GM12874 (cell line): ENCODE data around the gene PANK2.

Source experiments
- CTCF ChIP-seq: IDR thresholded peaks from 2 replicates; pipeline ENCODE4 v1.5.1; 2011; ENCODE audit warnings: low read depth, mild to moderate bottlenecking, control low read depth, low read length, moderate library complexity; ENCODE audit not compliant: insufficient read depth

The PANK2 gene

DNA sequence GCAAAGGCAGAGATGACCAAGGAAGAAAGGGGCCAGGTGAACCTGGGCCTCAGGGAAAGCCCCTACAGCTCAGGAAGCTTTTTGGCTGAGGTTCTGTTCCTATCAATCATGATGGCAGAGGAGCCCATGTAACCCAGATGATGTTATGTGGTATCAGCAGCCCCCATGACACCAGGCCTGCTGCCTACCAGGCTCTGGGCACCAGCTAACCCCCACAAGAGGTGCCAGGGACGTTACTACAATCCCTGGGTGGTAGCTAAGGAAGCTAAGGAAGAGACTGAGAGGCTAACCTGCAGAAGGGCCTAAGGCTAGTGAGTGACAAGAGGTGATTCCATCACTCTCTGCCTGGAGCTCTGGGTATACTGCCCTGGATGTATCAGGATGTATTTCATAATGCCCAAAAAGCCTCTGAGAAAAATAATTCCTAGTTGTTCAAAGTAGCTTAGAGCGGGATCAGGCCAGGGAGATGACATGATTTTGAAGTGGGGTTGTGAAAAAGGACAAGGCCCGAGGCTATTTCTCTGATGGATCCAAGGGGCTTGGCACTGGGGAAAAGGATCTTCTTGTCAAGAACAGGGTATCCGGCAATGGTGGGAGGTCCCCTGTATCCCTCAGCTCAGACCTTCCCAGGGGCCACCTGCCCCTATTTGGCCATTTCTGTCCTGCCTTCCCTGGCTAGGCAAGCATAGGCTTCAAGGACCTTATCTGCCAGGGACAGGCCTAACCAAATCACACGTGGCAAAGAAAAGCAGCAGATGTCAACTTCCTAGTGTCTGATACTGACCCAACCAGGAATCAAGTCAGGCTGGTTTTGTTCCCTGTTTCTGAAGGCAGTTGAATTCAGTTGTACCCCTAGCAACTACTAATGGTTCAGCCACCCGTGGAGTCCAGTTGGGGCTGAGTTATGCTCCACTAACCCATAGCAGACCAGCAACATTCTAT, 41.3 kb downstream of the PANK2 start:
- TF ChIP-seq CTCF: no peak

DNA sequence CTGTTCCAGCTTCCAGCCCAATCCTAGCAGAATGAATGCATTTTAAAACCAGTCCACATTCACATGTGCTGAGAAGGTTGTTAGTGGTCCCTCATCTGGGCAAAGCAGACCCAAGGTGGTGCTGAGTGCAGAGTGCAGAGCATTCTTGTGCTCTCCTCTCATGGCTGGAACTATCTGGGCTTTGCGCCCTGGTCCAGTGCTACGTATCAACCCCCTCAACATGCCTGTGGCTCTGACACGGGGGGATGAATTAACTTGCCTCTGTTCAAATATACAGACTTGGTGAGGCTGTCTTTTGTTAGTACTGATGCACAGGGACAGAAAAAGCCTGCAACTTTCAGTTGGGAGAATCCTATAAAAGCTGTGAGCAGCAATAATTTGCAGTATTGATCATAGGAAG, 42.5 kb downstream of the PANK2 start:
- no peak for TF ChIP-seq CTCF

GRCh38 chr20:3932277-3932676, 43.1 kb downstream of the PANK2 start:
- TF ChIP-seq CTCF: no peak

DNA sequence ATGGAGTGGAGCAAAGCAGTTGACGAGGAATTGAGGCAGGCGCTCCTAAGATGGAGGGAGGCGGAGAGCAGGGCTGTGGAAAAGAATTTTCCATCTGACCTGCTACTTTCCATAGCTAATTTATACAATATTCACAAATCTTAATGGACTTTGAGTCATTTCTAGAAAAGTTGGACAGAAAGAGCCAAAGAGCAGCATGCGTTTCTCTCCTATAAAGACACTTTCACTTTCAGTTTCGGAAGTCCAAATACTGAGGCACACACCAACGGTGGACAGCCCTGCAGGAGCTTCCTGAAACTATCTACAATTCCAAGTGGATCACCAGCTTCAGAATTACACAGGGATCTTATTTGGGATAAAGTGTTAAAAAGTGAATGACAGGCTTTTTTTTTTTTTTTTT, 43.5 kb downstream of the PANK2 start:
- no peak for TF ChIP-seq CTCF

DNA sequence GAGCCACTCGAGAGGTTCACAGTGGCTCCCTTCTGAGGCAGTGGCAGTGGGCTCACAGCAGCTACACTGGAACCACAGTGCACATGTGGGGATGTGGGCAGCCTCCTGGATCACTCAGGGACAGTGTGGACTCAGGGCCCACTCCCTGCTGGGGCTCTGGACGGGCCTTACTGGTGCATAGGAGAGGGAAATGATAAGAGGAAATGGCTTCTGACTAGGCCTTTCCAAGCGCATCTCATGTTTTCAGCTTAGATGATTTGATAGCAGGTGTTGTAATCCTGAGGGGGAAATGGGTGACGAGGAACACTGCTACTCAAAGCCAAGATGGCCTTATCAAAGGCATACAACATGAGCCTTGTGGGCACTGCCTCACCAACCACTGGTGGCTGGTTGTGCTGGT, 44.0 kb downstream of the PANK2 start:
- no peak for TF ChIP-seq CTCF

GRCh38 chr20:3934624-3935023, 45.4 kb downstream of the PANK2 start:
- TF ChIP-seq CTCF: no peak

DNA sequence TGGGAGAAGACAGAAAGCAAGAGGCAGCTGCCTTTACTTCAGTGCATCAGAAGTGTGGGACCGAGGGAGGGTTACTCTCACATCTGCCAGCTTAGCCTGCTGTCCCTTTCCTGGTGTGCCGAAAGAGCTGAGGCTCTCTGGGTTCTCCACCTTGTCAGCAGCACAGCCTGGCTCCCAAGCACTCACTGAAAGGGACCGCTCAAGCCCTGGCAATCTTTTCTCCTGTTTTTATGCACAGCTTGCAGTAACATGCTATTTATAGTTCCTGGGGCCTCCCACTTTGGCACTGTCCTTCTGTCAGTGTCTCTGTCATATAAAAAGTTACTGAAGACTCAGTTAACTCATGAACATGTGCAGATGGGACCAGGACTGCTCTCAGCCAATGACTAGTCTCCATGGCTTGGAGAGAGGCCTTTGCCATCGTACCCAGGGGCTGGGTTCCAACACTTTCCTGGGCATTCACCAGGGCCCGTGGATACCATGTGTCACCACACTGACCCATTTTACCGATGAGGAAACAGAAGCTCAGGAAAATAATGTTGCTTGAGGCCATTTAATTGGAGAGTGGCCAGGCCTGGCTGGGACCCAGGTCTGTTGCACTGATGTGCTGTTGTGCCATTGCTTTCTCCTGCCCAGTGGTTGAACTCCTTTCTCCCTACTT, 46.2 kb downstream of the PANK2 start:
- no peak for TF ChIP-seq CTCF
